Stimulated activated CD8-positive, alpha-beta memory T cell treated with anti-CD3 and anti-CD28 coated beads, Interleukin-12 subunit alpha, Interleukin-12 subunit beta, amount 100 ng/mL, for 24 hours (primary cell): ENCODE measurements around the gene RNF4.
"Not testable (repeated sequence)": the region's sequence is repeated elsewhere in the genome, so short reads cannot be mapped to it uniquely, and the experiment has no call there.

Experiments used
- DNase-seq: peaks from one replicate; pipeline ENCODE4 v3.0.0-alpha.2; 2020; ENCODE audit errors: extremely low read depth

Gene RNF4

DNA sequence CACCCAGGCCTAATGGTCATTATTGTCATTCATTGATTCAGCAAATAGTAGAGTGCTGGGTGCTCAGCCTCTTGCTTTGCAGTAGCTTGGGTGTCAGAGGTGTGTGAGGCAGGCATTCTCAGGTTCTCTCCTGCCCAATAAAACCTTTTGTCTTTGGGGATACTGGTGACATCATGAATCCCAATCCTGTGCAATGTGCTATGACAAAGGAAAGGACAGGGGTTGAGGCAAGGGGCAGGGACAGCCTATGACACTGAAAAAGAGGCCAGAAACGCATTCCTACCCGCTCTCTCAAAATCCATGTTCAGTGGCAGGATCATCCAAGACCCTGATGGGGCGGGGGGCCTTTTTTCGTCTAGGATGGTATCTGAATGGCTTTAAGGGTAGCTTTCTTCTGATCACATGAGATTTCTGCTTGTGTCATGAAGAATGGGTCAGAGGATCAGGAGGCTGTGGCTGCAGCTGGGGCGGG lies 66.0 kb downstream of the RNF4 start:
- DNase-seq, result no peak

DNA sequence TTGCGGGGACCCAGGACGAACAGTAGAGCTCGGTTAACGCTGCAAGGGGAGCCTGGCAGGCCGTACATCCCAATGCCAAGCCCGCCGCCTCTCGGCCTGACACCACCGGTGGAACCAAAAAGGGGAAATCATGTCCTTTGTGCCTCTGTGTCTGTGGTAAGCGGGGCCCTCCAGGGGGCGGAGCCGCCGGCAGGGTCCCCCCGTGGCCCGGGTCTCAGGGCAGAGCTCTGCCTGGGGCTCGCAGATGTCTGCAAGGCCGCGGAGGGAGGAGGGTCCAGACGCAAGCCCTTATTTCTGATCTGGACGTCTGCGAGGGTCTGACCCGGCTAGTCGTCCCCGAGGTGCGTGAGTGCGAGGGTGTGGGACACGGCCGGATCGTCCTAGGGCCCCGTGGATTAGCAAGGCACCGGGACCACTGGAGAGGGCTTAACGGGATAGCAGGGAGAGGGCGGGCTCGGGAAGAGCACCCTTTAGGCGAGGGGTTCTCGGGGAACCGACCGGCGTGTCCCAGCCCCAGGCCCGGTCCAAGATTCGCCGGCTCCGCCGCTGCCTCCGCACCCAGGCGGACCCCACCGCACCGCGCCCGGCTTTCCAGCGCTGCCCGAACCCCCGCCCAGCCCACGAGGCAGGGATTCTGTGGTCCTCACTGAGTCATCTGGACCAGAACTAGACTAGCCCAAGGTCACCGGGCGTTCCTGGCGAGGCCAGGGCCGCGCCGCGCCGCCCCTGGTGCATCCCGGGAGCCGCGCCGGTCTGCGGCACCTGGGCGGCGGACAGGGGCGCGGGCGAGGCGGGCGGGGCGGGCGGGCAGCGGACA lies 66.7 kb downstream of the RNF4 start:
- peak; percentile 21 for DNase-seq

DNA sequence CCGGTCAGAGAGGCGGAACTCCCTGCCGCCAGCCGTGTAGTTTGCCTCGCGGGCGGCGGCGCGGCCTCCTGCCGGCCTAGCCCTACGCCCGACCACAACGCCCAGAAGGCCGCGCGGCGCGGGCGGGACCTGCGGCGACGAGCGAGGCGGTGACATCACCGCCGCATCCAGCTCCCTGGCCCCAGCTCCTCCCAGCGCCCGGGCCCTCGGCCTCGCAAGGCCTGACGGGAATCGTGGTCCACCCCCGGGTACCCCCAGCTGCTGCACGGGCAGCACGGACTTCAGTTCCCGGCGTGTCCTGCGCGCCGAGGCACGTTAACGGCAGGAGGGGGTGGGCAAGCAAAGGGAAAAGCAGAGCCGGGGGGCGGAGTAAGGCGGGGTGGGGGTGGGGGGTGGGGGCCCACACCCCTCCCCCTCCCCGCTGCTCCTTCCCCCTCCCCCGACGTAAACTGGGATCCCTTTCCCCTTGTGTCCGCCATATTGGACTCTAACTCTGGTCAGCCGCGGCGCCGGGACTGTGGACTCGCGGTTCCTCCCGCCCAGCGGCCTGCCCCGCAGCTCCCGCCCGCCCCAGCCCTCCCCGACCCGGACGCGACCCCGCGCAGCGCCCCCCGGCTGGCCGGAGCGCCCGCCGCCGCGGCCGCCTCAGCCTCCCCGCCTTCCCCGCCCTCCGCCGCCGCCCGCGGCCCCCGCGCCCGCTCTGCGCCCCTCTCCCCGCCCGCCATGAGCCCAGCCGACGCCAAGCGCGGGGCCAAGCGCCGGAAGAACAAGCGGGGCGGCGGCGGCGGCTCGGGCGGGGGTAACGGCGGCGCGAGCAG lies 67.5 kb downstream of the RNF4 start, which contains the start of gene FAM193A:
TSS of gene FAM193A (plus strand) at position 455 of the 818 bp plus-strand sequence. CDS start at position 724, 269 bp downstream.
- peak; percentile 98 for DNase-seq

DNA sequence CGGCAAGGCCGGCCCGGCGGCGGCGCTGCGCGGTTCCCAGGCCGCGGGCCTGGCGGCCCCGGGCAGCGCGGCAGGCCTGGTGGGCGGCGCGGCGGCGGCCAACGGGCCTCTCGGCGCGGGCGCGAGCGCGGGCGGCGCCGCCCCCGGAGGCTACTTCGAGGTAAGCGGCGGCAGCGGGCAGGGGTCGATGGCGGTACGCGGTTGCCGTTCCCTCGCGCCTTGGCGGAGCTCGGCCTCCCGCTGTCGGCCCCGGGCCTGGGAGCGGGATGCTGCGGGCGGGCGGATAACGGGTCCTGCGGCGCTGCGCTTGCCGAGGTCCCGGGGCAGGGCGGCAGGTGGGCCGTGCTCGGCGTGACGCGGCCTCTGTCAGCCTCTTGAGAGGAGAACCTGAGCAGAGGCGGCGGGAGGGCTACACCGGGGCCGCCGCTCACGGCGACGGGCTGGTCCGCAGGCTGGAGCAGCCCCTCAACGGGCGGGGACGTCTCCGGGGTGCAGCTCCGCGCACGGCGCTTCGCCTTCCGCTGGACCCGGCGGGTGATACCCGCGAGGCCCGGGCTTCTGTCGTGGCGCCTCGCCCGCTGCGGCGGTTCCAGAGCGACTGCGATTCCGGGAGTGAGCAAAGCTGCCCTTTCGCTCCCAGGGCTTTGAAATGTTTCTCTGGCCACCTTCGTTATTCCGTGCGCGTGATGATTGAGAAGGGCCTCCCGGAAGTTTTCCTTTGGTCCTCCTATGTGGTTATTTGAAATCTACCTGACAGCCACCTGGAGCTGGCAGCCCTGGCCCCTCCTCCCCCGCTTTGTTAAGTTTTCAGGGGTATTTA lies 68.3 kb downstream of the RNF4 start:
- peak; percentile 12 for DNase-seq

DNA sequence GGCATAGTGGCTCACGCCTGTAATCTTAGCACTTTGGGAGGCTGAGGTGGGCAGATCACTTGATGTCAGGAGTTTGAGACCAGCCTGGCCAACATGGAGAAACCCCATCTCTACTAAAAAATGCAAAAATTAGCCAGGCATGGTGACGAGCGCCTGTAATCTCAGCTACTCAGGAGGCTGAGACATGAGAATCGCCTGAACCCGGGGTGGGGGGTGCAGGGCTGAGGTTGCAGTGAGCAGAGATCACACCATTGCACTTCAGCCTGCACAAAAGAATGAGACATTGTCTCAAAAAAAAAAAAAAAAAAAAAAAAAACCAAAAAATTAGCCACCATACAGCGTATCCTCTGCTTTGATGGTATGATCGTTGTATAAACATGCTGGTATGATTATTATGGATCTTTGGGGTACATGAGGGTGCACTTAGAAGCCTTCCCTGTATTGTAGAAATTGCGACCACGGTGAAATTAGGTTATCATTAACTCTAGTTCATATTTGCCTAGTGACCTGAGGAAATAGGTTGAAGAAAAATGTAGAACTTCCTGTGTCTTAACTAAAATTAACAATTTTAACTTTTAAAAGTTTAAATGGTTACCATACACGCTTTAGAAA lies 74.8 kb downstream of the RNF4 start:
- DNase-seq, result not testable (repeated sequence)

DNA sequence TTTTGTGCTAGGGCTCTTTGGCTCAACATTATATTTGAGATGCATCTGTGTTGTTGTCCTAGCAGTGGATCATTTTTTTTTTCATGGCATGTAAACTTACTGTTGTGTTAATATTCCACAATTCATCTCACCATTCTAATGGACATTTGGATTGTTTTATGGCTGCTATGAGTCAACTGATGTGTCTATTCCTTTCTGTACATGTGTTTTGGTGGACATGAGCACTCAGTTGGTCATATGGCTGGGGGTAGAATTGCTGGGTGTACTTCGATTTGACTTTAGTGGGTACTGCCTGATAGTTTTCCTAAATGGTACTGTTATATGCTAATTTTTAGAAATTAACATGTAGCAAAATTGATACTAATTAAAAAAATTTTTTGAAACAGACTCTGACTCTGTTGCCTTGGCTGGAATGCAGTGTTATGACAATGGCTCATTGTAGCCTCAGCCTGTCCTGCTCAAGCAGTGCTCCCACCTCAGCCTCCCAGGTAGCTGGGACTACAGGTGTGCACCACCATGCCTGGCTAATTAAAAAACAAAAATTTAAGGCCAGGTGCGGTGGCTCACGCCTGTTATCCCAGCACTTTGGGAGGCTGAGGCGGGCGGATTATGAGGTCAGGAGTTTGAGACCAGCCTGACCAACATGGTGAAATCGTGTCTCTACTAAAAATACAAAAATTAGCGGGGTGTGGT lies 76.6 kb downstream of the RNF4 start:
- DNase-seq, result no peak

DNA sequence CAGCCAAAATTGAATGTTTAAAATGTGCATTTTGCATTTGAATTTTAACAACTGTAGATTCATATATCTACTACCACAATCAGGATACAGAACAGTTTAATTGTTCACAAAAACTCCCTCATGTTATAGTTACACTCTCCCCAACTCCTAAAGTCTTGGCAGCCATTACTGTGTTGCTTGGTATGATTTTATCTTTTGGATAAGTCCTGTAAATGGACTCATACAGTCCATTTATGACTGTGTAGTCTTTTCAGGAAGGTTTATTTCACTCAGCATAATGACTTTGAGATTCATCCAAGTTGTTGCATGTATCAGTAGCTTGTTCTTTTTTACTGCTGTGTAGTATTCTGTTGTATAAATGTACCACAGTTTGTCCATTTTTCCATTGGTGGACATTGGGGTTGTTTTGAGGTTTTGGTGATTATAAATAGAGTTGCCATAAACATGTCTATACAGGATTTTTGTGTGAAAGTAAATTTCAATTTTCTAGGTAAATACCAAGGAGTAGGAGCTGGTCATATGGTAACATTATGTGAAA lies 77.4 kb downstream of the RNF4 start:
- no peak for DNase-seq

DNA sequence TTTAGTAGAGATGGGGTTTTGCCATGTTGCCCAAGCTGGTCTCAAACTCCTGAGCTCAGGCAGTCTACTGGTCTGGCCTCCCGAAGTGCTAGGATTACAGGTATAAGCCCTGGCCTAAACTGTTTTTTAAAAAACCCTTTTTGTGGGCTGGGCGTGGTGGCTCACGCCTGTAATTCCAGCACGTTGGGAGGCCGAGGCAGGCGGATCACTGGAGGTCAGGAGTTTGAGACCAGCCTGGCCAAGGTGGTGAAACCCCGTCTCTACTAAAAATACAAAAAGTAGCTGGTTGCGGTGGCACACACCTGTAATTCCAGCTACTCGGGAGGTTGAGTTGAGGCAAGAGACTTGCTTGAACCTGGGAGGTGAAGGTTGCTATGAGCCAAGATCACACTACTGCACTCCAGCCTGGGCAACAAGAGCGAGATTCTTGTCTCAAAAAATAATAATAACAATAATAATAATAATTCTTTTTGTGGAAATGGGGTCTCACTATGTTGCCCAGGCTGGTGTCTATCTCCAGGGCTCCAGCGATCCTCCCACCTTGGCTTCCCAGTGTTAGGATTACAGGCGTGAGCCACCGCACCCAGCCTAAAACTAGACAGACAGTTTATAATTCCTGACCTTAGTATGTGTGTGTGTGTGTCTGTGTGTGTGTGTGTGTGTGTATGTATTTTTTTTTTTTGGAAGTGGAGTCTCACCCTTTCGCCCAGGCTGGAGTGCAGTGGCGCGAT lies 78.2 kb downstream of the RNF4 start:
- not testable (repeated sequence) for DNase-seq

DNA sequence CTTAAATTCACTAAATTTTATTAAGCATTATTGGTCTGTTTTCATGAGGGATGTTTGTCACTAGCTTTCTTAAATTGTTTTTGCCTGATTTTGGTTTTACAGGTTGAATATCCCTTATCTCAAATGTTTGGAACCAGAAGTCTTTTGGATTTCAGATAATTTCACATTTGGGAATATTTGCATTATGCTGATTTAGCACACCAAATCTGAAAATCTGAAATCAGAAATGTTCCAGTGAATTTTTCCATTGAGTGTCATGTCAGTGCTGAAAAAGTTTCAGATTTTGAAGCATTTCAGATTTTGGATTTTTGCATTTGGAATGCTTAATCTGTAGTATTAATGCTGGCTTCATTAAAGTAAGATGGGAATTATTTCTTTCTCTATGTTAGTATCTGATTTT lies 82.2 kb downstream of the RNF4 start:
- DNase-seq, result no peak

DNA sequence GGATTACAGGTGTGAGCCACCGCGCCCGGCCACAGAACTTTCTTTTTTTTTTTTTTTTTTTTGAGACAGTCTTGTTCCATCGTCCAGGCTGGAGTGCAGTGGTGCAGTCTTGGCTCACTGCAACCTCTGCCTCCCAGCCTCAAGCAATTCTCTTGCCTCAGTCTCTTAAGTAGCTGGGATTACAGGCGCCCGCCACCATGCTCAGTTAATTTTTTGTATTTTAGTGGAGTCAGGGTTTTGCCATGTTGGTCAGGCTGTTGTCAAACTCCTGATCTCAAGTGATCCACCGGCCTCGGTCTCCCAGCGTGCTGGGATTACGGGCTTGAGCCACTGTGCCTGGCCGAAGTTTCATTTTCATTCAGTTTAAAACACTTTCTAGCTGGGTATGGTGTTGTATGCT lies 83.9 kb downstream of the RNF4 start:
- no peak for DNase-seq

DNA sequence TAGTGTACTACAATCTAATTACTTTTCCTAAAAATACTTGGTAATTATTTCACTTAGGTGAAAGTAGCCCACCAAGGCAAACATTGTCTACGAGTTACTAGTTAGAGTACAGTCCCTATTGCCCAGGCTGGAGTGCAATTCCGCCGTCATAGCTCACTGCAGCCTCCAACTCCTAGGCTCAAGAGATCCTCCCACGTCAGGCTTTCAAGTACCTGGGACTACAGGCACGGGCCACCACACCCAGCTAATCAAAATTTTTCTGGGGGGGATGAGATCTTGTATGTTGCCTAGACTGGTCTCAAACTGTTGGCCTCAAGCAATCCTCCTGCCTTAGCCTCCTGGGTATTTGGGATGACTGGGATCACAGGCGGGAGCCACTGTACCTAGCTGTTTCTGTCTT lies 89.4 kb downstream of the RNF4 start:
- no peak for DNase-seq

DNA sequence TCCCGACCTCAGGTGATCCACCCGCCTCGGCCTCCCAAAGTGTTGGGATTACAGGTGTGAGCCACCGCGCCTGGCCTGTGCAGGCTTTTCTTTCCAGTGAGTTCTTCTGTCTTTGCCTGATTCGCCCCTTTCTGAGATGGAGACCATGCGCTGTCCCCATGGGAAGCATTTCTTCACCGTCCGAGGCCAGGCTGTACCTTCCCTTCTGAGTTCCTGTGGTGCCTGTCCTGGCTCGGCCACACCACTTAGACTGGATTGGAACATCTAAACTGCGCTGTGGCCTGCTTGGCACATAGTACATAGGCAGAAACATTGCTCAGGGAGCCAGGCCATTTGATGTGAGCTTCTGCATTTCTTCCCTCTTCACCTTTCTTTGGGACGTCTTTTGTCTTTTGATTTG lies 91.3 kb downstream of the RNF4 start:
- DNase-seq, result no peak
